Urothelium cell line (cell line): ENCODE results near the gene ZNF786.
"Not testable (repeated sequence)": the region's sequence is repeated elsewhere in the genome, so short reads cannot be mapped to it uniquely, and the experiment has no call there.

Experiments used
- DNase-seq: peaks from one replicate; pipeline ENCODE4 v3.0.0; 2011; ENCODE audit warnings: low spot score, mixed read lengths
- FAIRE-seq: peaks from 2 replicates; lab custom pipeline; 2011; peaks lifted over from hg19 to GRCh38; lab: Jason Lieb, UNC

Gene ZNF786

GRCh38 chr7:149081914-149082313 is 8.6 kb downstream of the ZNF786 start:
- DNase-seq = no peak
- no peak for FAIRE-seq

GRCh38 chr7:149077594-149077993 is 12.9 kb downstream of the ZNF786 start:
- DNase-seq = no peak
- no peak for FAIRE-seq

GRCh38 chr7:149075286-149075685 is 15.2 kb downstream of the ZNF786 start:
- FAIRE-seq (no peak), DNase-seq (no peak)

GRCh38 chr7:149074116-149074885 is 16.2 kb downstream of the ZNF786 start:
- FAIRE-seq = no peak
- no peak for DNase-seq

GRCh38 chr7:149072438-149072775 is 18.1 kb downstream of the ZNF786 start:
- FAIRE-seq = no peak
- no peak for DNase-seq

GRCh38 chr7:149071641-149072437 is 18.7 kb downstream of the ZNF786 start:
- DNase-seq (no peak), FAIRE-seq (no peak)

- FAIRE-seq = no peak
- DNase-seq = no peak
These were observed 19.3 kb downstream of the ZNF786 start for GRCh38 chr7:149071182-149071635.

GRCh38 chr7:149070372-149071125 is 20.0 kb downstream of the ZNF786 start:
- FAIRE-seq (no peak), DNase-seq (no peak)

- FAIRE-seq (no peak), DNase-seq (no peak)
These were observed 22.6 kb downstream of the ZNF786 start for GRCh38 chr7:149067869-149068268.

- no peak for FAIRE-seq
- no peak for DNase-seq
These were observed 27.0 kb downstream of the ZNF786 start for GRCh38 chr7:149063476-149063875.

GRCh38 chr7:149062217-149062899 is 28.2 kb downstream of the ZNF786 start:
- not testable (repeated sequence) for DNase-seq, FAIRE-seq

- DNase-seq = no peak
- no peak for FAIRE-seq
These were observed 30.4 kb downstream of the ZNF786 start for GRCh38 chr7:149060156-149060555.

- no peak for DNase-seq
- FAIRE-seq = no peak
These were observed 36.6 kb downstream of the ZNF786 start for GRCh38 chr7:149053885-149054284.

GRCh38 chr7:149053384-149053783 is 37.1 kb downstream of the ZNF786 start:
- FAIRE-seq = no peak

GRCh38 chr7:149050941-149051340 is 39.6 kb downstream of the ZNF786 start:
- FAIRE-seq (no peak), DNase-seq (no peak)

More at GRCh38 chr7:149053384-149053783, 37.1 kb downstream of the ZNF786 start:
- no peak for DNase-seq

- FAIRE-seq = no peak
- no peak for DNase-seq
These were observed 41.7 kb downstream of the ZNF786 start for GRCh38 chr7:149048805-149049204.

- DNase-seq = no peak
These were observed 44.1 kb downstream of the ZNF786 start for GRCh38 chr7:149046416-149046815.

GRCh38 chr7:149043936-149044335 is 46.6 kb downstream of the ZNF786 start:
- no peak for DNase-seq
- FAIRE-seq = no peak

More at GRCh38 chr7:149046416-149046815, 44.1 kb downstream of the ZNF786 start:
- no peak for FAIRE-seq

- DNase-seq (no peak), FAIRE-seq (no peak)
These were observed 49.2 kb downstream of the ZNF786 start for GRCh38 chr7:149041350-149041749.

- DNase-seq, FAIRE-seq: not testable (repeated sequence)
These were observed 51.9 kb downstream of the ZNF786 start for GRCh38 chr7:149038641-149039040.

GRCh38 chr7:149036676-149037075 is 53.8 kb downstream of the ZNF786 start:
- FAIRE-seq = no peak

More at GRCh38 chr7:149036676-149037075, 53.8 kb downstream of the ZNF786 start:
- no peak for DNase-seq
